Nephron (organoid): ENCODE data around the gene FAM13A.

ENCODE experiments used
- H3K27ac Mint-ChIP-seq, 3 experiments: 2 replicates each; pipeline ENCODE4 v1.8.0; 2020; ENCODE audit warnings: mixed read lengths in 3 of 3, mild to moderate bottlenecking in 2 of 3, moderate library complexity in 1 of 3
- H3K27me3 Mint-ChIP-seq: 2 replicates; pipeline ENCODE4 v1.8.0; 2021; ENCODE audit warnings: low read depth, mild to moderate bottlenecking, moderate library complexity, mixed read lengths
- H3K36me3 Mint-ChIP-seq: 2 replicates; pipeline ENCODE4 v1.8.0; 2020; ENCODE audit warnings: low read depth, mixed read lengths
- H3K4me1 Mint-ChIP-seq: 2 replicates; pipeline ENCODE4 v1.8.0; 2020; ENCODE audit warnings: mixed read lengths
- H3K4me3 Mint-ChIP-seq, 3 experiments: 2 replicates each; pipeline ENCODE4 v1.8.0; 2020; ENCODE audit warnings: mild to moderate bottlenecking in 3 of 3, mixed read lengths in 3 of 3, moderate library complexity in 2 of 3
- H3K9me3 Mint-ChIP-seq: 2 replicates; pipeline ENCODE4 v1.8.0; 2020; ENCODE audit warnings: mixed read lengths
- CTCF ChIP-seq, 3 experiments: fragments of 200-600 bp; sonication (generic); IDR thresholded peaks; one replicate each; pipeline ENCODE4 v1.5.0; 2021; ENCODE audit warnings: antibody characterized with exemption in 3 of 3; ENCODE audit not compliant: unreplicated experiment in 3 of 3

The FAM13A gene

DNA sequence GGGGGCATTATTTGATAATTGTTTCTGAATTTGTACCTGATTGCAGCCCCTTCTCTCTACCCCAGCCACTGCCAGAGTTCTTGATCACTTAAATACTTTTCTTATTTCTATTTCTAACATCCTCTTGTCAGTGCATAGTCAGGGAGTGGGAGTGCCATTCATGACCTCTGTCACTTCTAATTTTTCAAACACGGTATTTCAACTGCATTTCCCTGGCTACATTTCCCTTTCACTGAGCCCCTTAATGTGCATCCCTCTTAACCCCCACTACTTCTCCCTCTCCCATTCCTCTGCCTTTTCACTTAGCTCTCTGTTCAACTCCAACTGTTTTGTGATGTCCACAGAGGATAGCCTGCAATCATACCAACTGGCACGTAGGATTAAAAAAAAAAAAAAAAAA, 231.1 kb downstream of the FAM13A start:
- Mint-ChIP-seq H3K27me3 (no peaks in the 10 kb centered on the region), H3K9me3 (no peaks in the 10 kb centered on the region), H3K36me3 (no peaks in the 10 kb centered on the region), H3K4me3 (no peak overlapping the region), H3K27ac (no peak overlapping the region), H3K4me1 (peaks cover 12% of the 10 kb centered on the region)
- TF ChIP-seq CTCF (IDR thresholded peaks at IDR 0.05; ENCODE audit: unreplicated experiment in 3 of 3) = no peak

GRCh38 chr4:88823058-88823919, 233.7 kb downstream of the FAM13A start:
- Mint-ChIP-seq H3K9me3 (no peaks in the 10 kb centered on the region), H3K36me3 (no peaks in the 10 kb centered on the region), H3K4me1 (peaks cover 33% of the 10 kb centered on the region), H3K27ac (peak overlapping the region; percentile 95 to 99 (median 95)), H3K27me3 (no peaks in the 10 kb centered on the region), H3K4me3 (peak overlapping the region; percentile 80 to 83 (median 83))
- TF ChIP-seq CTCF (IDR thresholded peaks at IDR 0.05; ENCODE audit: unreplicated experiment in 3 of 3) = no peak

DNA sequence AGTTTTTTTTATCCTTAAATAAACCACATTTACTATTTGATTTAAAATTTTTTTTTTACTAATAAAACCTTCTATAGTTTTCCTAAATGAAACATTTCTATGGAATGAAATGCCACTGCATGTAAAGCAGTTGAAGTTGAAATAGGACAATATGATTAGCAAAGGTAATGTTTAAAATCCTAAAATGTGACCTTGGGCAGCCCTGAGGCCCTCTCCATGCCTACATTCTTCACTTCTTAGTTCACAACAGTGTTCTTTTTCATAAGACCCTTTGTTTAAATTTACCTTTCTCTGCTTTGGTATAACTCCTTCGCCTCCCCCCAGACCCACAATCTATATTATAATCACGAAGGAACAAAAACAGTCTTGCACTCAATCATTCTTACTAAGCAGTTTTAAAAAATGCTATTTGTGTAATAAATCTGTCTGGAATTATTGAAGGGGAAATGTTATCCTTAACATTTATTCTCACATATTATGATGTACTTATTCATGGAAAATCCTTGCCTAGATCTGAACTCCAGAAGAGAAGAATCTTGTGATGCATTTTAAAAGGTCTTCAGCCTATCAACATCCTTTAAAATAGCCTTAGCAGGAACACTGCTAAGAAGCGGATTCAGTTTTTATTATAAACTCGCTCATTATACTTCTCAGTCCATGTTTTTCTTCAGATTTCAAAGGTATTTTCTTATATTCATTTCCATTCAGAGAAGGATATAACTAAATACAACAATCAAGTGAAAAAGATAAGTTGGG, 234.8 kb downstream of the FAM13A start:
- H3K4me1 Mint-ChIP-seq = peaks cover 33% of the 10 kb centered on the region
- no peaks in the 10 kb centered on the region for H3K27me3 Mint-ChIP-seq
- H3K9me3 Mint-ChIP-seq = no peaks in the 10 kb centered on the region
- no peaks in the 10 kb centered on the region for H3K36me3 Mint-ChIP-seq
- H3K27ac Mint-ChIP-seq = peak overlapping the region; percentile 95 to 99 (median 95)
- no peak for TF ChIP-seq CTCF (IDR thresholded peaks at IDR 0.05; ENCODE audit: unreplicated experiment in 3 of 3)
- H3K4me3 Mint-ChIP-seq = peak overlapping the region; percentile 81 to 83 (median 83)

- Mint-ChIP-seq H3K4me1 (peaks cover 33% of the 10 kb centered on the region), H3K36me3 (no peaks in the 10 kb centered on the region), H3K27me3 (no peaks in the 10 kb centered on the region), H3K9me3 (no peaks in the 10 kb centered on the region), H3K27ac (peak overlapping the region in 2 of 3 experiments; percentile 86 to 88), H3K4me3 (peak overlapping the region; percentile 53 to 89 (median 81))
- no peak for TF ChIP-seq CTCF (IDR thresholded peaks at IDR 0.05; ENCODE audit: unreplicated experiment in 3 of 3)
Measured at GRCh38 chr4:88821522-88821921, 235.5 kb downstream of the FAM13A start.

DNA sequence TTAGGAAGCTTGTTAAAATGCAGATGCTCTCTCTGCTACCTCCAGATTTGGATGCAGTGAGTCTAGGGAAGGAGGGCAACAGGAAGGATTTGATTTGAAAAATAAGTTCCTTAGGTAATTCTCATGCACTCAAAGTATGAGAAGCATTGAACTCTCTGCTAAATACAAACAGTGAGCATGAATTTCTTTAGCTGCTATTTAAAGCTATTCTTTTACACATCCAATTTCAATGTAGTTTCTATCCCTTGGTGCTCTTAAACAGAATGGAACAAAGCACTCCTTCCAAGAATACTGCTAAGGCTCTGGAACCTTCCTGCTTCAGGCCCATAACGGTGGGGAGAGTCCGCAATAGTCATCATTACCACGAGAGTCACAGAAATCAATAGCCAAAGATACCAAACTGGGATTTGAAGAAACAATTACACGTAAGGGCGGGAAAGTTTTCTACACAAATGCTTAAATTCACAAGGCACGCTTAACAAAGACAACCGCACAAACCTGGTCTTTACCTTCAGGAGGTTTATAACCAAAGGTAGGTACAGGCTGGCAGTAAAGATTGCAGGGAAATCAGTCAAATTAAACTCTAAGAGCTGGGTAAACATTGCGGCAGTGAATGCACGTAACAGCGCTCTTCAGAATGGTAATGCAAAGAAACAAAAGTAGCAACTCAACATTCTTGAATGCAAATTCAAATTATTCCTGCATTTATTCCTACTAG, 236.1 kb downstream of the FAM13A start:
- no peaks in the 10 kb centered on the region for H3K27me3 Mint-ChIP-seq
- peaks cover 33% of the 10 kb centered on the region for H3K4me1 Mint-ChIP-seq
- no peaks in the 10 kb centered on the region for H3K36me3 Mint-ChIP-seq
- H3K27ac Mint-ChIP-seq = peak overlapping the region; percentile 85 to 88 (median 86)
- TF ChIP-seq CTCF (IDR thresholded peaks at IDR 0.05; ENCODE audit: unreplicated experiment in 3 of 3) = no peak
- H3K4me3 Mint-ChIP-seq = peak overlapping the region; percentile 81 to 89 (median 86)
- H3K9me3 Mint-ChIP-seq = no peaks in the 10 kb centered on the region
